CMK (cell line): ENCODE data around the gene APBB2.
"Not testable (repeated sequence)": the region's sequence is repeated elsewhere in the genome, so short reads cannot be mapped to it uniquely, and the experiment has no call there.

Experiments used
- DNase-seq: peaks from one replicate; pipeline ENCODE4 v3.0.0-alpha.2; 2010; ENCODE audit warnings: low read depth

Gene APBB2

GRCh38 chr4:40822420-40823166 is 391.7 kb downstream of the APBB2 start:
- no peak for DNase-seq

- DNase-seq, result no peak
Observed at GRCh38 chr4:40820101-40820500, 394.2 kb downstream of the APBB2 start.

GRCh38 chr4:40817157-40817556 is 397.2 kb downstream of the APBB2 start:
- DNase-seq, result not testable (repeated sequence)

DNA sequence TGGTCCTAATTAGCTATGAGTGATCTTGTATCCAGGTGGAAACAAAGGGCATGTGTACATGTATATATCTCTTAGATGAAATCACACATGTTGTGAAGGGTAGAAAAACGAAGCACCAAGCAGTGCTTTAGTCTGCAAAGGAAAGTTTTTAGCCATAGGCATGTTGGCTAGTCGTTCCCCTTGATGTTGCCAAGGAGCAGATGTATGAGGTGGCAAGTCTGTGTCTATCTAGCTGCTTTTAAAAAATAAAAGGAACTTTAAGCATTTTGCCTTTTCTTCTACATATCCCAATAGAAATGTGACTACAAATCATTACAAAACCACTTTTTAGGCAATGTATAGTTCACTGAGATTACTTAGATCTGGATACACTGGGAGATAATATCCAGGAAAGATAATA is 401.5 kb downstream of the APBB2 start:
- no peak for DNase-seq

DNA sequence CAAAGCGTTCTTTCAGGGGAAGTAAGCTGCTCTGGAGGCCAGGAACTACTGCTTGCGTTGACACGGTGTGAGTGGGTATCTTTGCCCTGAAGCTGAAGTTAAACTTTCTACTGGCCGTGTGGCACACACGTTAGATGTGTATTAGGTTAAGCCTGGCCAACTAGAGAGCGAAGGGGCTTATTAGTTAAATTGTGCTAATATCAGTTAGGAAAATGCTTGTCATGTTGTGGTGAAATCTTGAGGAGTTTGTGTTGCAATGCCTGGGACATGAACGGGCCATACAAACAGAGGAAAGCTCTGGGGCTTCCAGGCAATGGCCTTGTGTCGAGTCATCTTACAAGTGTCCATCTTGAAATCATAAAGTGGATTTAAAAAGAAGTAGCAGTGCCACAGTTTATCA is 402.0 kb downstream of the APBB2 start:
- DNase-seq, result no peak

- DNase-seq, result no peak
Observed at GRCh38 chr4:40811956-40812355, 402.4 kb downstream of the APBB2 start.

DNA sequence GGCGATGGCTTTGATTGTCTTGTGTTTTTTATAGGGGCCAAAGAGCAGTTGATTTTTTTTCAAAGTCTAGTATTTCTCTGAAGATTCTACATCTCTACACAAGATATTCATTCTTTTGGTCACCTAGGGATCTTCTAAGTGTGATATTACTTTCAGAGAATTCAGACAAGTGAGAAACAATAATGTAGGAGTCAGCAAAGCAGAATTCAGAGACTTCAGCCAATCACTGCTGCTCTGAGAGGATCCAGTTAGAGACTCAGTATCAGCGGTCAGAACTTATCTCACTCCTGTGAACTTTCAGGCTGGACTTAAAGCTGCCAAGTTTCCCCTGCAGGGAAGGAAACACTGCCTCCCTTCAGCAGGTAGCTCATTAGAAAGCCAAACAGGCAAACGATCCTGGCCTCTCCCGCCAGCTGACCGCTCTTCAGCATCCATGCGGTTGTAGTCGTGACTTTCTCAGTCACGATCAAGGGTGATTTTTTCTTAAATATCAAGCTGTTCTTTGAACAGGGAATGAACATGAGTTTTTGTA is 405.4 kb downstream of the APBB2 start:
- DNase-seq, result no peak

DNA sequence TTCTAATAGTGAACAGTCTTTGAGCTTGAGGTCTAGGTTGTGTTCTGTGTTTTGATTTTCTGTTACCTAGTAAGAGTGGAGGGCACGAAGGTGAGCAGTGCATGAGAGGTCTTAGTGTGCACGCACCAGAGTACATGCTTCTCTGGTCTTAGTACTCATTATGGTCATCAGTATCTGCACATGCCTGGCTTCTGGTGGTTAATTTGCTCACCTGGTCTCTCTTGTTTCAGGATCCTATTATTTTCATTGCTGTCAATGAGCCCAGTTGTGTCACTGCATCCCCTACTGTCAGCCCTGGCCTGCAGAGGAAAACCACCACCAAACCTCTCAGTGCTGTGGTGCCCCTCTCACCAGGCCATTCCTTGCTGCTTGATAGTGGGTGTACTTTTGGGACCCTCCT is 409.7 kb downstream of the APBB2 start:
- no peak for DNase-seq

DNA sequence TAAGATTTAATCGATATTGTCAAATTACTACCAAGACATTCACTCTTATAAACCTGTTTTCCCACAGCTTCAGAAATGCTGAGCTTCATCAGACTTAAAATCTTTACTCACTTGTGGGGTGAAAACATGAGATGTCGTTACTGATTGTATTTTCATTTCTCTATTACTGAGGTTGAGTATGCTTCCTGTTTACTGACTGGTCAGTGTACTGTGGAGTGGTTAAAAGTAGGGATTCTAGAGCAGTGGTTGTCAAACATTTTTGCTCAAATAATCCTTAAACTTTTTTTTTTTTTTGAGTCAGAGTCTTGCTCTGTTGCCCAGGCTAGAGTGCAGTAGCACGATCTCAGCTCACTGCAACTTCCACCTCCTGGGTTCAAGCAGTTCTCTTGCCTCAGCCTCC is 414.3 kb downstream of the APBB2 start:
- no peak for DNase-seq

DNA sequence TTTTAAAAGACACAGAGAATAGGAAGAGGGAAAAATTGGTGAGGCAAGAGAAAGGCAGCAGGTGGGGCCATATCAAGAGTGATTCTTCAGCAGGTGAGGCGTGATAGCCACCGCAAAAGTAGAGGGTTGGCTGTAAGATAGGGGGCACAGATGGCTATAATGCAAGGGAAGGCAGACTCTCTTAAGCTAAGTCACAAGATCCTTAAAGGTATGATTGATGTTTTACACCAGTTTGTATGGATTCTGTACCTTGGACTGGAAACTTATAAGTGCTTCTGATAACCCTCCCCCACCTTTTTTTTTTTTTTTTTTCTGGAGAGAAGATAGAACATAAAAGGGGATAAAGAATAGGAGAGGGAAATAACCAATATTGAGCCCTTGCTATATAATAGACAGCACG is 424.6 kb downstream of the APBB2 start:
- DNase-seq, result no peak

GRCh38 chr4:40789031-40789430 is 425.3 kb downstream of the APBB2 start:
- DNase-seq, result no peak

GRCh38 chr4:40788331-40788730 is 426.0 kb downstream of the APBB2 start:
- no peak for DNase-seq

GRCh38 chr4:40785727-40786126 is 428.6 kb downstream of the APBB2 start:
- DNase-seq, result no peak

DNA sequence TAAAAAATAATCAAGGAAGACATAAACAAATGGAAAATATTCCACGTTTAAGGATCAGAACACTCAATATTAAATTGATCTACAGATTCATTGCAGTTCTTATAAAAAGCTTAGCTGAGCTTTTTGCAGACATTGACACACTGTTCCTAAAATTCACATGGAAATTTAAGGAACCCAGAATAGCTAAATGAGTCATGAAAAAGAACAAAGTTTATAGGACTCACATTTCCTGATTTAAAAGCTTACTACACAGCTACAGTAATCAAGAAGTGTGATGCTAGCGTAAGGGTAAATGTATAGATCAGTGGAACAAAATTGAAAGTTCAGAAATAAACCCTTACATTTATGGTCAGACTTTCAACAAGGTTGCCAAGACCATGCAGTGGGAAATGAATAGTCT is 431.5 kb downstream of the APBB2 start:
- no peak for DNase-seq

GRCh38 chr4:40778090-40778489 is 436.3 kb downstream of the APBB2 start:
- no peak for DNase-seq

GRCh38 chr4:40769266-40769665 is 445.1 kb downstream of the APBB2 start:
- no peak for DNase-seq

DNA sequence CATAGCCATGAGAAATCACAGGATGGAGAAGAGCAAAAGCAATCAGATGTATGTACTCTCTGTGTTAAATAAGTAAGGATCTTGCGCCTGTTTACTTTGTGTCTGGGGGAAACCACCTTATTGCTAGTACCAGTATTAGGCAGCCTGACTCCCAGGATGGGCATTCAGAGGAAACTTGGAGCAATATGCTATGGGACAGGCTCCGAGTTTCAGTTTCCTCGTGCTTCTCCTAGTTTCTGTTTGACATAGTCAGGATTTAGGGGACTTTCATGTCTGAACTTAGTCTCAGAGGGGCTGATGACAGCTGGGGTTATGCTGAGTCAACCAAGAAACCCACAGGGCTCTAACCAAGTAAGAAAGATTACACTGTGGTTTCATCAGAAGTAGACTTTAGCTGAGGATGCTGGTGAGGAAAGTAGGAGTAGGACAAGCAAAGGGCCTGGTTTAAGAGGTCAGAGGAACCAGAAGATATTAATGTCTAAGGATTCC is 451.1 kb downstream of the APBB2 start:
- no peak for DNase-seq
